ENCODE measurements around the gene KCNMA1.

- TF ChIP-seq, protein P1, sequence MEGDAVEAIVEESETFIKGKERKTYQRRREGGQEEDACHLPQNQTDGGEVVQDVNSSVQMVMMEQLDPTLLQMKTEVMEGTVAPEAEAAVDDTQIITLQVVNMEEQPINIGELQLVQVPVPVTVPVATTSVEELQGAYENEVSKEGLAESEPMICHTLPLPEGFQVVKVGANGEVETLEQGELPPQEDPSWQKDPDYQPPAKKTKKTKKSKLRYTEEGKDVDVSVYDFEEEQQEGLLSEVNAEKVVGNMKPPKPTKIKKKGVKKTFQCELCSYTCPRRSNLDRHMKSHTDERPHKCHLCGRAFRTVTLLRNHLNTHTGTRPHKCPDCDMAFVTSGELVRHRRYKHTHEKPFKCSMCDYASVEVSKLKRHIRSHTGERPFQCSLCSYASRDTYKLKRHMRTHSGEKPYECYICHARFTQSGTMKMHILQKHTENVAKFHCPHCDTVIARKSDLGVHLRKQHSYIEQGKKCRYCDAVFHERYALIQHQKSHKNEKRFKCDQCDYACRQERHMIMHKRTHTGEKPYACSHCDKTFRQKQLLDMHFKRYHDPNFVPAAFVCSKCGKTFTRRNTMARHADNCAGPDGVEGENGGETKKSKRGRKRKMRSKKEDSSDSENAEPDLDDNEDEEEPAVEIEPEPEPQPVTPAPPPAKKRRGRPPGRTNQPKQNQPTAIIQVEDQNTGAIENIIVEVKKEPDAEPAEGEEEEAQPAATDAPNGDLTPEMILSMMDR (IDR thresholded peaks at IDR 0.05): no peak
- TF ChIP-seq POLR2A (IDR thresholded peaks at IDR 0.05): no peak
Observed at GRCh38 chr10:76922666-76923065, 714.9 kb downstream of the KCNMA1 start.
